ENCODE measurements around the gene AKAP10.

GRCh38 chr17:19876529-19877161 lies 101.0 kb downstream of the AKAP10 start:
- TF ChIP-seq CTCF (IDR thresholded peaks at IDR 0.05; ENCODE audit: insufficient read depth, low read length, poor library complexity, severe bottlenecking), result no peak
- TF ChIP-seq EZH2phosphoT487 (conservative IDR thresholded peaks at IDR 0.05; ENCODE audit: low read length), result no peak

Data from SU-DHL-6 (cell line).